Aorta (tissue), 5 donors: ENCODE data around the gene ZNF804A. TPM values are rescaled to one million over a fixed set of nuclear protein-coding genes. Genes with fewer than 3 reads are reported as not detected.

Experiments used
- ATAC-seq: fragments of 200-7000 bp; cut with Tn5 transposase; one replicate; pipeline ENCODE4 v1.9.1; 2022; ENCODE audit warnings: moderate library complexity; ENCODE audit not compliant: low FRiP score
- DNase-seq, 2 donors: peaks; one replicate each; pipeline ENCODE4 v3.0.0-alpha.2; 2020
- H3K27ac ChIP-seq, 2 donors: one replicate each; pipeline ENCODE4 v1.5.1; 2013; ENCODE audit warnings: low read length in 2 of 2, mild to moderate bottlenecking in 2 of 2, moderate library complexity in 2 of 2, control low read depth in 1 of 2, inconsistent platforms in 1 of 2, low read depth in 1 of 2
- H3K27me3 ChIP-seq, 2 donors: one replicate each; pipeline ENCODE4 v1.6.1; 2013; ENCODE audit warnings: control low read depth in 1 of 2, low read length in 1 of 2, mild to moderate bottlenecking in 1 of 2, moderate library complexity in 1 of 2; ENCODE audit not compliant: insufficient read depth in 2 of 2, control insufficient read depth in 1 of 2
- H3K36me3 ChIP-seq, 2 donors: one replicate each; pipeline ENCODE4 v1.6.1; 2013; ENCODE audit warnings: control low read depth in 1 of 2, low read length in 1 of 2, mild to moderate bottlenecking in 1 of 2; ENCODE audit not compliant: insufficient read depth in 2 of 2, control insufficient read depth in 1 of 2
- H3K4me1 ChIP-seq, 2 donors: one replicate each; pipeline ENCODE4 v1.6.1; 2013; ENCODE audit warnings: low read length in 2 of 2, control low read depth in 1 of 2, mild to moderate bottlenecking in 1 of 2, moderate library complexity in 1 of 2; ENCODE audit not compliant: insufficient read depth in 2 of 2, control insufficient read depth in 1 of 2
- H3K4me3 ChIP-seq, 2 donors: one replicate each; pipeline ENCODE4 v1.5.1; 2013; ENCODE audit warnings: low read length in 2 of 2, control low read depth in 1 of 2, mild to moderate bottlenecking in 1 of 2
- H3K9me3 ChIP-seq: one replicate; pipeline ENCODE4 v1.6.1; 2013; ENCODE audit warnings: mild to moderate bottlenecking, low read length; ENCODE audit not compliant: control insufficient read depth
- WGBS, 2 donors: extraction: QIAGEN DNeasy Blood & Tissue Kit; methylation state at CpG; one replicate each; pipeline ENCODE4 v1.1.7; 2013; 5-methylcytosine and 5-hydroxymethylcytosine counted together
- intact Hi-C, 2 donors: fragments of 100-400 bp; cut with DNase I; formaldehyde crosslinking; loops; one replicate each; pipeline versions ENCODE4 v1.14.2 to v1.15.0; 2022
- polyA plus RNA-seq, 2 donors: library from polyadenylated mRNA; stranded (reverse); fragments of 200-250 nt; gene quantifications; one replicate each; pipeline ENCODE4 v1.2.3, GENCODE V29; 2013
- total RNA-seq, 2 donors: library from RNA; stranded (reverse); fragmentation: NEBNext Ultra II Directional; extraction: Animal tissue kit (Norgen Biotek cat#: 25700); gene quantifications; one replicate each; pipeline ENCODE4 v1.2.1, GENCODE V29; 2021
- donor health status: healthy with polysubstance abuse.
- donor health status: Bipolar disorder and iron deficiency.
- donor health status: DM: no; HTN: no; CAD: no.
- donor health status: DM: no; HTN: no; CAD: no.
- donor health status: DM: yes; HTN: yes; CAD: no.

ZNF804A gene
- total and polyA plus RNA-seq, 4 donors, result 0.23 to 0.33 TPM; not detected in 2

- WGBS, 2 donors, result 3 to 11% methylated on average over 1 of the region's 1 CpG
- H3K36me3 ChIP-seq, result no peaks in the 10 kb centered on the region
- H3K4me3 ChIP-seq, result no peak overlapping the region
- intact Hi-C loops, result no loop called here
- H3K9me3 ChIP-seq, result no peaks in the 10 kb centered on the region
- H3K4me1 ChIP-seq, result no peaks in the 10 kb centered on the region
- no peak for DNase-seq
- no peaks in the 10 kb centered on the region for H3K27me3 ChIP-seq
- no peak for ATAC-seq
- no peak overlapping the region for H3K27ac ChIP-seq
Measured at GRCh38 chr2:184564092-184564491, 34.2 kb upstream of the ZNF804A start.

DNA sequence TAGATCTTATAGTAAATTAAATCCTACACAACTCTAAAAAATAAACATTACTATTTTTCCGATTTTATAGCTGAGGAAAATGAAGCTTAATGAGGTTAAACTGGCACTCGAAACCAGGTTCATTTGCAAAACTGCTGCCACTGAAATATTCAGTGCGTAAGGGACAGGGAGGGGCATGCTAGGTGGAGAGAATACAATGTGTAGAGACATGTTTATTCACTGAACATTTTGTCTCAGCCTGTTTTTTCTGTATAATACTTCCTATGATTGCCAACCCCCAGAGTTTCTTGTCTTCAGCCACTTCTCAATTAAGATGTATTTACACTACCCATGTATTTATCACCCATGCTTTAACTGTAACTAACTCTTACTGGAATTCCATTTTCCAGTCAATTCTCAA, 31.6 kb upstream of the ZNF804A start:
- DNase-seq, result no peak
- Histone ChIP-seq H3K27ac (no peak overlapping the region), H3K4me3 (no peak overlapping the region), H3K27me3 (no peaks in the 10 kb centered on the region), H3K4me1 (no peaks in the 10 kb centered on the region), H3K36me3 (no peaks in the 10 kb centered on the region), H3K9me3 (no peaks in the 10 kb centered on the region)
- 81 to 83% methylated on average over 3 of the region's 3 CpGs for WGBS, 2 donors
- intact Hi-C loops, result no loop called here
- ATAC-seq, result no peak

DNA sequence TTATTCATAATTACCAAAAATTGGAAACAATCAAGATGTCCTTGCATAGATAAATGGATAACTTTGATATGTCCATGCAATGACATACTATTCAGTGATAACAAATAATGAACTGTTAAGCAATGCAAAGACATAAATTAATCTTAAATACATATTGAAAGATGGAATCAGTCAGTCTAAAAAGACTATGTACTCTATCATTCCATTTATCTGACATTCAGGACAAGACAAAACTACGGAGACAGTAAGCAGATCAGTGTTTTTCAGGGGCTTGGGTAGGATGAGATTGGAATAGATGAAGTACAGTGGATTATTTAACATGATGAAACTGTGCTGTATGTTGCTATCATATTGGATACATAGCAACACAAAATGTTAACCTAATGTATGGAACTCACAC, 21.3 kb upstream of the ZNF804A start:
- DNase-seq, result no peak

DNA sequence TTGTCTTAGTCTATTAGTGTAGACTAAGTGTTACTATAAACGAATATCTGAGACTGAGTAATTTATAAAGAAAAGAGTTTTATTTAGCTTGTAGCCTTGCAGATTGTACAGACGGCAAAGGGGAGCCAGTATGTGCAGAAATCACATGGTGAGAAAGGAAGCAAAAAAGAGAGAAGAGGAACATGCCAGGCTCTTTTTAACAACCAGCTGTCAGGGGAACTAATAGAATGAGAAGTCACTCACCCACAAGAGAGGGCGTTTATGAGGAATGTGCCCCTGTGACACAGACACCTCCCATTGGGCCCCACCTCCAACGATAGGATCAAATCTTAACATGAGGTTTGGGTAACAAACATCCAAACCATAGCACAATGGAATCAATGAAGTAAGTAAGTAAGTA, 20.6 kb upstream of the ZNF804A start:
- H3K4me1 ChIP-seq, result no peaks in the 10 kb centered on the region
- DNase-seq, result no peak
- intact Hi-C loops, result no loop called here
- no peaks in the 10 kb centered on the region for H3K9me3 ChIP-seq
- H3K4me3 ChIP-seq, result no peak overlapping the region
- no peaks in the 10 kb centered on the region for H3K27me3 ChIP-seq
- no peak overlapping the region for H3K27ac ChIP-seq
- no peak for ATAC-seq
- 55% methylated on average over 4 of the region's 4 CpGs for WGBS, 2 donors
- H3K36me3 ChIP-seq, result no peaks in the 10 kb centered on the region

More for the DNA sequence above, 21.3 kb upstream of the ZNF804A start:
- Histone ChIP-seq H3K27ac (no peak overlapping the region), H3K27me3 (no peaks in the 10 kb centered on the region), H3K4me1 (no peaks in the 10 kb centered on the region), H3K36me3 (no peaks in the 10 kb centered on the region), H3K4me3 (no peak overlapping the region), H3K9me3 (no peaks in the 10 kb centered on the region)
- 91 to 92% methylated on average over 1 of the region's 1 CpG for WGBS, 2 donors
- intact Hi-C loops, result no loop called here
- no peak for ATAC-seq

- DNase-seq, result no peak
- Histone ChIP-seq H3K27me3 (no peaks in the 10 kb centered on the region), H3K27ac (no peak overlapping the region), H3K4me3 (no peak overlapping the region), H3K4me1 (no peaks in the 10 kb centered on the region), H3K9me3 (no peaks in the 10 kb centered on the region), H3K36me3 (no peaks in the 10 kb centered on the region)
- no peak for ATAC-seq
- intact Hi-C loops, result no loop called here
- 71 to 75% methylated on average over 4 of the region's 4 CpGs for WGBS, 2 donors
Measured at GRCh38 chr2:184579226-184579625, 19.1 kb upstream of the ZNF804A start.

DNA sequence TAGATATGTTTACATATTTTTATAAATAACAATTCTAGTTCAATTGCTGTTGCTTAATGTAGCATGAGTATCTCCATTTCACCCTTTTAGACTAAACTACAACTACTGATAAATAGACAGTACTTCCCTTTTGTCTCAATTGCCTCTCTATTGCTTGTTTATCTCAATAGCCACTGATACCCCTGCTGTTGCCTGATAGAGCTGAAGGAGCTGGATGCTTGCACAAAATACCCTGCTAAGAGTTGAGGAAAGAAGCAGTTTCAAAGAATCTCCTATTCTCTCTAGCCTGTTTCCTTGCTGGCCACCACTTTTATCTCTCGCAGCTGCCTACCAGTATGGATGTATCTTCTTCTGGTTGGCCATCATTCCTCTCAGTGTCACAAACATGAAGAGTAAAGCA, 16.9 kb upstream of the ZNF804A start:
- 83 to 86% methylated on average over 1 of the region's 1 CpG for WGBS, 2 donors
- ATAC-seq (no peak), DNase-seq (no peak)
- Histone ChIP-seq H3K27me3 (no peaks in the 10 kb centered on the region), H3K27ac (no peak overlapping the region), H3K36me3 (no peaks in the 10 kb centered on the region), H3K4me1 (no peaks in the 10 kb centered on the region), H3K4me3 (no peak overlapping the region), H3K9me3 (no peaks in the 10 kb centered on the region)
- intact Hi-C loops, result no loop called here

DNA sequence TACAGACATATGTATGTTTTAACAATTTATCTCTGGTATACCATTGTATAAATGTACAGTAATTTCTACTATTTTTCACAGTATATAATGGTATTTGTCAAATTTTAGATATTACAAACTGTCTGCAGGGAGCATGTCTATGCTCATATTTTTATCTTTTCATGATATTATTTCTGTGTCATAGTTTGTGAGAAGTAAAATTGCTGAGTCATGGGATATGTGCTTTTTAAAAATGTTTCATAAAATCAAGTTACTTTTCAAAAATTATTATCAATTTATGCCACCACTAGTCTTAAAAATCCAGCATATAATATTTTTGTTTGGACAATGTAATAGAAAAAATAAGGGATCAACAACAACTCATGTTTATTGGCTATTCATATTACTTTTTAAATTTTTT, 9.1 kb upstream of the ZNF804A start:
- Histone ChIP-seq H3K9me3 (no peaks in the 10 kb centered on the region), H3K4me1 (no peaks in the 10 kb centered on the region), H3K4me3 (no peak overlapping the region), H3K27me3 (no peaks in the 10 kb centered on the region), H3K27ac (no peak overlapping the region), H3K36me3 (no peaks in the 10 kb centered on the region)
- intact Hi-C loops, result no loop called here
- DNase-seq (no peak), ATAC-seq (no peak)

DNA sequence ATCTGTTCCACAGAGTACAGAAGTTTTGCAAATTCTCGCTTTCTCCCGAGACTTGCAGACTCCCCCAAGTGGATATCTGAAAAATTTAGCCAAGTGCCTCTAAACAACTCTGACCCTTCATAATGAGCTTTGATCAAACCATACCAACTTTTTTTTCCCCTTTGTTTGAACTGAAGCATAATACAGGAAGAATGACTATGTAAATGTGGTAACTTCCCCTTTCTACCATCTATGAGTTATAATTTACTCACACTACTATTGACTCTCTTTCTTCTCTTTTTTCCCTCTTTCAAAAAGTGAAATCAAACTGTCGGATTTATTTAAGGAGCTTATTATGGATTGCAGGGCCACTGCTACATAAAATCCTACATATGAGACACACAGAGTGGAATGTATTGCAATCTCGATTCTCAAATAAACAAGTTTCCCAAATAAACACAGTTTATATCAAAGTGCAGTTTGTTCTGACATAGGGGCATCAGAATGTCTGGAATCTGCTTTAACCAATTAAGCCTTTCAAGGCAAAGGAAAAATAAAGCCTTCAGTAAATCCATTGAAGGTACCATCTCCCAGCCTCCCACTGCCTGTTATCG, 1.4 kb upstream of the ZNF804A start:
- Histone ChIP-seq H3K36me3 (no peaks in the 10 kb centered on the region), H3K9me3 (no peaks in the 10 kb centered on the region), H3K27ac (no peak overlapping the region), H3K27me3 (no peaks in the 10 kb centered on the region), H3K4me1 (no peaks in the 10 kb centered on the region), H3K4me3 (peak overlapping the region in 1 of 2 donors; percentile 10)
- ATAC-seq (peak; percentile 28), DNase-seq (no peak)
- WGBS, 2 donors, result 18 to 22% methylated on average over 5 of the region's 5 CpGs
- intact Hi-C loops, result no loop called here

GRCh38 chr2:184597571-184597991, 748 bp upstream of the ZNF804A start:
- DNase-seq, result peak; percentile 43 to 51
- peak overlapping the region; percentile 67 to 71 for H3K4me3 ChIP-seq
- H3K27ac ChIP-seq, result no peak overlapping the region
- 1% methylated on average over 14 of the region's 14 CpGs for WGBS, 2 donors
- ATAC-seq, result peak; percentile 80
- no peaks in the 10 kb centered on the region for H3K27me3 ChIP-seq
- H3K4me1 ChIP-seq, result no peaks in the 10 kb centered on the region
- intact Hi-C loops, result no loop called here
- no peaks in the 10 kb centered on the region for H3K9me3 ChIP-seq
- no peaks in the 10 kb centered on the region for H3K36me3 ChIP-seq
